ENCODE results near the gene BMPR1B. TPM values are rescaled to one million over a fixed set of nuclear protein-coding genes. Genes with fewer than 3 reads are reported as not detected.

The BMPR1B gene
- total RNA-seq, 1 experiment from 2014 or later: 0.35 TPM

GRCh38 chr4:94976371-94977011 lies 218.7 kb downstream of the BMPR1B start:
- no peak overlapping the region for H4K8ac ChIP-seq (replicated peaks; ENCODE audit: insufficient read length, low read depth, low read length)
- no peak overlapping the region for H3K23ac ChIP-seq (ENCODE audit: insufficient read length, low read depth, low read length)
- Mint-ChIP-seq H3K27ac (no peak overlapping the region), H3K4me3 (no peak overlapping the region), H3K36me3 (ENCODE audit: insufficient read depth in 1 of 3, low read depth in 3 of 3) (no peaks in the 10 kb centered on the region), H3K4me1 (no peaks in the 10 kb centered on the region), H3K27me3 (ENCODE audit: low read depth) (no peaks in the 10 kb centered on the region), H3K9me3 (no peaks in the 10 kb centered on the region)
- no peaks in the 10 kb centered on the region for H4K20me1 ChIP-seq (ENCODE audit: control insufficient read depth, insufficient read depth, insufficient read length)
- no peak overlapping the region for H2BK5ac ChIP-seq (ENCODE audit: insufficient read length, low read length)
- H2BK12ac ChIP-seq (ENCODE audit: insufficient read length, low read depth, low read length): no peak overlapping the region
- H3T11ph ChIP-seq (ENCODE audit: low read length): no peak overlapping the region
- no peaks in the 10 kb centered on the region for H3K79me1 ChIP-seq (ENCODE audit: insufficient read depth, low read depth, low read length, poor library complexity, severe bottlenecking)
- no peak overlapping the region for H3K27ac ChIP-seq (ENCODE audit: insufficient read length, low read depth, low read length)
- no peaks in the 10 kb centered on the region for H3K9me3 ChIP-seq (ENCODE audit: control insufficient read depth, low read depth, low read length)
- H2AK5ac ChIP-seq (ENCODE audit: insufficient read length, low read length): no peak overlapping the region
- no peak overlapping the region for H2AFZ ChIP-seq (ENCODE audit: low read length)
- H2BK20ac ChIP-seq (ENCODE audit: low read depth, low read length, poor library complexity, severe bottlenecking): no peak overlapping the region
- no peaks in the 10 kb centered on the region; the same call in 1 of the 2 replicates for H3K4me1 ChIP-seq (ENCODE audit: insufficient read depth, low read length)
- no peak overlapping the region for H3K56ac ChIP-seq (ENCODE audit: insufficient read length, low read depth, low read length)
- H3K14ac ChIP-seq (ENCODE audit: insufficient read depth, low read length): no peak overlapping the region
- no peak overlapping the region for H3K9ac ChIP-seq (ENCODE audit: extremely low read depth, insufficient read length, low read length)
- no peaks in the 10 kb centered on the region for H3K79me2 ChIP-seq (ENCODE audit: insufficient read depth, low read length)
- WGBS (ENCODE audit: extremely low coverage, insufficient read length, low lambda C conversion rate): no CpG with 5 or more reads among the region's 1 CpG
- no peak overlapping the region for H3K18ac ChIP-seq (ENCODE audit: insufficient read length, low read depth, low read length)
- H3K23me2 ChIP-seq (ENCODE audit: insufficient read length, low read depth, low read length, poor library complexity, severe bottlenecking): no peaks in the 10 kb centered on the region
- TF ChIP-seq CTCF (conservative IDR thresholded peaks at IDR 0.05): no peak
- H2BK15ac ChIP-seq (ENCODE audit: low read depth, low read length): no peak overlapping the region
- DNase-seq: no peak
- no peak overlapping the region for H4K91ac ChIP-seq (ENCODE audit: insufficient read length, low read depth, low read length)
- H3K27me3 ChIP-seq (ENCODE audit: insufficient read depth, low read length): no peaks in the 10 kb centered on the region
- no peak overlapping the region for H4K5ac ChIP-seq (ENCODE audit: insufficient read length, low read depth, low read length)
- H3K4me2 ChIP-seq (ENCODE audit: insufficient read depth, insufficient read length, low read length): no peak overlapping the region
- H3K4ac ChIP-seq (ENCODE audit: low read depth, low read length): no peak overlapping the region
- H2BK120ac ChIP-seq (ENCODE audit: low read depth, low read length, poor library complexity, severe bottlenecking): no peak overlapping the region

Measured in H9 (cell line).